GM12892 (cell line): Measurements from ENCODE around the gene DAB2.

Experiments
- POLR2A ChIP-seq: IDR thresholded peaks from 2 replicates; pipeline ENCODE4 v1.6.1; 2011; ENCODE audit warnings: low read depth, low read length, control low read depth
- POLR2AphosphoS5 ChIP-seq: IDR thresholded peaks from 2 replicates; pipeline ENCODE4 v1.6.1; 2011; ENCODE audit warnings: low read depth, low read length, control low read depth

- no peak for TF ChIP-seq POLR2A
- no peak for TF ChIP-seq POLR2AphosphoS5
These were observed 42.1 kb upstream of the DAB2 start for GRCh38 chr5:39466846-39467245.
